ENCODE measurements around the gene ALKBH3. TPM values are rescaled to one million over a fixed set of nuclear protein-coding genes. Genes with fewer than 3 reads are reported as not detected.
A peak's percentile ranks its signal among the peaks of the same experiment; 100 is the strongest.

The ALKBH3 gene
- polyA plus RNA-seq, 10 donors, result 19.0 to 24.7 (median 21.8) TPM

GRCh38 chr11:43920598-43921419 lies 40.2 kb downstream of the ALKBH3 start:
- DNase-seq, result peak in 2 of 3 donors; percentile 31 to 96

- DNase-seq, result no peak
Observed at GRCh38 chr11:43921561-43922294, 41.1 kb downstream of the ALKBH3 start.

GRCh38 chr11:43922295-43922648 lies 41.6 kb downstream of the ALKBH3 start:
- DNase-seq, result peak in 1 of 3 donors; percentile 24

- peak in 1 of 3 donors; percentile 23 for DNase-seq
Observed at GRCh38 chr11:43922744-43923405, 42.2 kb downstream of the ALKBH3 start.

- peak in 2 of 3 donors; percentile 75 to 90 for DNase-seq
Observed at GRCh38 chr11:43923406-43924111, 42.9 kb downstream of the ALKBH3 start.

- DNase-seq, result no peak
Observed at GRCh38 chr11:43924112-43924855, 43.7 kb downstream of the ALKBH3 start.

- no peak for DNase-seq
Observed at GRCh38 chr11:43925063-43925931, 44.7 kb downstream of the ALKBH3 start.

GRCh38 chr11:43925932-43926505 lies 45.4 kb downstream of the ALKBH3 start:
- peak in 1 of 3 donors; percentile 49 for DNase-seq

GRCh38 chr11:43927070-43927469 lies 46.4 kb downstream of the ALKBH3 start:
- DNase-seq, result no peak

GRCh38 chr11:43927925-43928707 lies 47.5 kb downstream of the ALKBH3 start:
- DNase-seq, result no peak

- DNase-seq, result no peak
Observed at GRCh38 chr11:43928721-43929120, 48.1 kb downstream of the ALKBH3 start.

- DNase-seq, result no peak
Observed at GRCh38 chr11:43930868-43931716, 50.5 kb downstream of the ALKBH3 start.

- no peak for DNase-seq
Observed at GRCh38 chr11:43931717-43932039, 51.0 kb downstream of the ALKBH3 start.

- no peak for DNase-seq
Observed at GRCh38 chr11:43933226-43933607, 52.6 kb downstream of the ALKBH3 start.

GRCh38 chr11:43933608-43934551 lies 53.2 kb downstream of the ALKBH3 start:
- DNase-seq, result peak in 2 of 3 donors; percentile 67 to 88

- peak in 1 of 3 donors; percentile 26 for DNase-seq
Observed at GRCh38 chr11:43934601-43935423, 54.2 kb downstream of the ALKBH3 start.

All from muscle of back (tissue), 11 donors.